Amygdala (tissue), 56 donors: ENCODE results near the gene SRPRB.

ENCODE experiments used
- DNase-seq, 56 donors: peaks; one replicate each; lab custom pipeline; 2025; lab: John Stamatoyannopoulos, UW

Gene SRPRB, protein sequence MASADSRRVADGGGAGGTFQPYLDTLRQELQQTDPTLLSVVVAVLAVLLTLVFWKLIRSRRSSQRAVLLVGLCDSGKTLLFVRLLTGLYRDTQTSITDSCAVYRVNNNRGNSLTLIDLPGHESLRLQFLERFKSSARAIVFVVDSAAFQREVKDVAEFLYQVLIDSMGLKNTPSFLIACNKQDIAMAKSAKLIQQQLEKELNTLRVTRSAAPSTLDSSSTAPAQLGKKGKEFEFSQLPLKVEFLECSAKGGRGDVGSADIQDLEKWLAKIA

DNA sequence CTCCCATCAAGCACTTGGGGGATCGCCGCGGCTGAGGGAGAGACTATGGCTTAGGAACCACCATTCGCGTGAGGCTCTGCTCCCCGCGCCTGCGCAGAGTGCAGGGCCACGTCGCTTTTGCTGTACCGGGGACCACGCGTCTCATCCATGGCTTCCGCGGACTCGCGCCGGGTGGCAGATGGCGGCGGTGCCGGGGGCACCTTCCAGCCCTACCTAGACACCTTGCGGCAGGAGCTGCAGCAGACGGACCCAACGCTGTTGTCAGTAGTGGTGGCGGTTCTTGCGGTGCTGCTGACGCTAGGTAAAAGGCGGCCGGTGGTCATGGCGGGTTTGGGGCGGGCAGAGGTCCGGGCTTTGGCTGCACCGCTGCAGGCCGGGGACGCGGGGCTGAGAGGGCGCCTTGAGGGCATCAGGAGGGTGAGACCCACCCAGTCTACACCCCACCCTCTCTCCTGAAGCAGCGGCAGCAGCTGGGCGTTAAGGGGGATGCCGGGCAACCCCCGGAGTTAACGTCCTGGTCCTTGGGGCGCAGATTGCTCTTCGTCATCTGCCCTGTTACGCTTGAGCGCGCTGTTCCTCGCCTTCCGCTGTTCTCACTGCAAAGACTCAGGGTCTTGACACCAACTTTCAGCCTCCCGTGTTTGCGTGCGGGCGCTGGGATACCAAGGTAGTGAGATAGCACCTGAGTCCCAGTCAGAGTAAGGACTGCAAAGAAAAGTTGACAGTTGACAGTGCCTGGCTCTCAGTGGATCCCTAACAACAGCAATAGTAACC, at the start of gene SRPRB:
TSS of gene SRPRB (plus strand) at position 114 of the 774 bp plus-strand sequence. CDS start at position 148, 34 bp downstream.
- peak; percentile 20 to 97 (median 90) for DNase-seq

DNA sequence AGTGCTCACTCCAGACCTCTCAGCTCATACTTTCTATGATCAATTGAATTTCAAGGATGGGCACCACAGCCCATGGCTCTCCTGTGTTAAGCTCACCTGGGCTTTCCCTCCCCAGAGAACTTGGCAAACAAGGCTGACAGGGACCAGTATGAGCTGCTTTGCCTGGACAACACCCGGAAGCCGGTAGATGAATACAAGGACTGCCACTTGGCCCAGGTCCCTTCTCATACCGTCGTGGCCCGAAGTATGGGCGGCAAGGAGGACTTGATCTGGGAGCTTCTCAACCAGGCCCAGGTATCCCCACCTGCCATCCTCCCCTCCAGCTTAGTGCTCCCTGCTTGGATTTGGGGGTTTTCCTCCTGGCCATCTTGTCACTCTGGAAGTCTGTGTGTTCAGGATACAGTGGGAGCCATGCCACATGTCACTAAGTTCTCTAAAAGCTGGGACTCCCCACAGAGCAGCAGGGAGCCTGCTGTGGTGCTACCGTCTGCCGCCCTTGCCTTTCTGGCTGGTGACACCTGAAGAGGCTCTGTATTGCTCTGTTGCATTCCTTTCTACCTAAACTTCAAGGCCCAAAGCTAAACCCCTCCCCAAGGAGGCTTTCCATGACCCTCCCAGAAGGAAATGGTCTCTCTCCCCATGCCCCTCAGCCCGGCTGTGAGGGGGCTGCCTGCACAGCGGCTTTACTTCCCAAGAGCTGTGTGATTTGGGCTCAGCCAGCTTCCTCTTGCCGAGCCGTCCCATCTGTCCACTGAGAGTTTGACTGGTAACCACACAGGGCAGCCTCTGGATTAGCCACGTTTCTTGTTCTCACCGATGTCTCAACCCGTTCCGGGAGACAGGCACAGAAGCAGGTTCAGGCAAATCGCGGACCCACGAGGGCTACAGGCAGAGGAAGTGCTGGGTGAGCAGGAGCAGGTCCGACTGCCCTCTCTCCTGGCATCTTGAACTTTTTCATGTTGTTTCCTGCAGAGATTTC, 48.6 kb upstream of the SRPRB start:
- no peak for DNase-seq

DNA sequence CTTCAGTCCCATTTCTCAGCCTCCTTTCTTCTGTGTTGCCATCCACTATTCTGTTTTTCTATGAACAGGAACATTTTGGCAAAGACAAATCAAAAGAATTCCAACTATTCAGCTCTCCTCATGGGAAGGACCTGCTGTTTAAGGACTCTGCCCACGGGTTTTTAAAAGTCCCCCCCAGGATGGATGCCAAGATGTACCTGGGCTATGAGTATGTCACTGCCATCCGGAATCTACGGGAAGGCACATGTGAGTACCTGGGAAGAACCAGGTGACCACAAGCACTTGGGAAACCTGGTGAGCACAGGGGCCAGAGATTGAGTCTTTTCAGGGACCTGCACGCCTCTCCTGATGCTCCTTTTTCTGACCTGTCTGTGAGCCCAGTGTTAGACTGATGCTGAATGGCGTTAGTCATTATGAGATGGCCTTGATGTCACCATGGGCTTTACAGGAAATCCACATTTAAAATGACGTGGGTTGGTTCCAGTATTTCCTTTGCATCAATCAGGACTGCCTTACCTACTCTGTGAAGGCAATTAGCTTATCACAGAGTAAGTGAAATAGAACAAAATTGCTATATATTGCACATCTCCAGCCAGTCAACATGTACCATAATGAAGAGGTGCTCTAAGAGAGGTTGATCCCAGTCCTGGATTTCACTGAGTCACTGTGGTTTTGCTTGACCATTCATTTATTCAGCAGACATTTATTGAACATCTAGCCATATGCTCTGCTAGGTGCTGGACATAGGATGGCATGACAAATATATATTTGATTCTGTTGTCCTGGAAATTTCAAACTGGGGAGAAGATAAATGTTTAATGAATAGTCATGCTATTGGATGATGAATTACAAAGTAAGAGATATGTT, 47.7 kb upstream of the SRPRB start:
- no peak for DNase-seq

GRCh38 chr3:133758568-133758928, 47.1 kb upstream of the SRPRB start:
- DNase-seq, result no peak

DNA sequence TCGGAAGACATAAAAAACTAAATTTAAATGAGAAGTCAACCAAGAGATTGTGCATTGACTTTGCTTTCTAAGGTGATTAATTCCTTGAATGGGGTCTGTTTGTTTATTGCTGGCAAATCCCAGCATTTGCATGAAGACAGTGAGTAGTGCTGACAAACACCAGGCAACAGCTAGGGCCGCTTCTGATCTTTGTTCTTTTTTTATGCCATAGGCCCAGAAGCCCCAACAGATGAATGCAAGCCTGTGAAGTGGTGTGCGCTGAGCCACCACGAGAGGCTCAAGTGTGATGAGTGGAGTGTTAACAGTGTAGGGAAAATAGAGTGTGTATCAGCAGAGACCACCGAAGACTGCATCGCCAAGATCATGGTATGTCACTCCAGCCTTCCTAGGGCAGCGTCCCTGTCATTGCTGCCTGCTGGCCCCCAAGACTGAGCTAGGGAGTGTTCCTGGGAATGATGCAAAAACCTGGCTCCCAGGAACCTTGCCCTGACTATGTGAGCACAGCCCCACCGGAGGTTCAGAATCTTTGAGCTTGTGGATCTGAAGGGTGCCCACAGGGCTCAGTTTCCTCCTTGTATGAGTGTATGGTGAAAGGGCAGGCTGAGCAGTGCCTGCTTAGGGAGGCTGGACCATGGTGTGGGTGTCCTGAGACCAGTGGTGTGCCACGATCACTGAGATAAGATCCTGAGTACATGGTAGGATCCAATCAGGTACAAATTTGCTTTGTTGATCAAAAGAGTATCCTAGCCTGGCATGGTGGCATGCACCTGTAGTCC, 46.5 kb upstream of the SRPRB start:
- no peak for DNase-seq

GRCh38 chr3:133759740-133760305, 45.8 kb upstream of the SRPRB start:
- DNase-seq, result no peak

DNA sequence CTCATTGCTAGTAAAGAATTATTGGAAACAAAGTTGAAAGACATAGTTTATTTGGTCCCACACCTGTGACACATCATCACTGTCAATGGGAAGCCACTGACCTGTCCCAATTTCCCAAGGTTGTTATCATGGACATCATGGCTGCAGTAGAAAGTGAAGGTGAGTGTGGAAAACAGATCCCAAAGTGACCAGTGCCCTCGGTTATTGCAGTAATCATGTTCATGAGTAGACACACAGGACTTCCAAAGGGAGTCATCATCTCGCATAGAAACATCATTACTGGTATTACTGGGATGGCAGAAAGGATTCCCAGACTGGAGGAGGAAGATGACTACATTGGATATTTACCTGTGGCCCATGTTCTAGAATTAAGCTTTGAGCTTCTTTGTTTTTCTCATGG, 44.7 kb upstream of the SRPRB start:
- no peak for DNase-seq

DNA sequence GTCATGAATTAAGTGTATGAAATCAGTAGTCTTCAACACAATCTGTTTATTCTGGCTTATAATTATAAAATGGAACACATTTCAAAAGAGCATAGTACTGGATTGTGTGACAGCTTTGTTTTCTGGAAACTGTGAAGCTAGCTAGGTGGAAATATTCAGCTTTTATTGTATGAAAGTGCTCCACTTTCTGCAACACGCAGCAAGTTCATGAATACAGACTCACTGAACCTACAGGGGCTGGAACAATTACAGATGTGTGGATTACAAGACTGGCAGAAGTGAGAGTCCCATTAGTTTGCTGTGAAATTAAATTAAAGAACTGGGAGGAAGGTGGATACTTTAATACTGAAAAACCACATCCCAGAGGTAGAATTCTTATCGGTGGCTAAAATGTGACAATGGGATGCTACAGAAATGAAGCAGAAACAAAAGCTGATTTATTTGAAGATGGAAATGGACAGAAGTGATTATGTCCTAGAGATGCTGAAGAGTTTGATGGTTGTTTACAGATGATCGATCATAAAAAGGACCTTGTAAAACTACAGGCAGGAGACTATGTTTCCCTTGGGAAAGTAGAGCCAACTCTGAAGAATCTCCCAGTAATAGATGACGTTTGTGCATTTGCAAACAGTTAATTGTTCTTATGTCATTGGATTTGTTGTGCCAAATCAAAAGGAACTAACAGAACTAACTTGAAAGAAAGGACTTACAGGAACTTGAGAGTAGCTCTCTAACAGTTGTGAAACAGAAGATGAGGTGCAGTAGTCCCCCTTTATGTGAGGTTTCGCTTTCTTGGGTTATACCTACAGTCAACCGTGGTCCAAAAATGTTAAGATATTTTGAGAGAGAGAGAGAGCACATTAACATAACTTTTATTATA, 43.8 kb upstream of the SRPRB start:
- DNase-seq, result no peak

DNA sequence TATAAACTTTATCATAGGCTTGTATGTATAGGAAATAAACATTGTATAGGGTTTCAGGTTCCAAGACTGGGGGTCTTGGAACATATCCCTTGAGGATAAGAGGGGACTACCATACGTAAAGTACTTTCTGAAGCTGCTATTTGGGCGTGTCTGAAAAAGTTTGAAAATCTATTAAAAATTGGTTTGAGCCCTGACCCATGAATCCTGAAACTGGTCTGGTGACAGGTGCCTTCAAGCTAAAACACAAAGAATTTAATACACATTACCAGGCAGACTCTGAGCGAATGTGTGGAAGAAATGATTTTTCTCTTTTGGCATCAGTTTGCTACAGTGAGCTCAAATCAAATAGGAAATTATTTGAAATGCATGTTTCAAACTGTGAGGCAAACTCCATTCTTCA, 43.1 kb upstream of the SRPRB start:
- DNase-seq, result no peak

DNA sequence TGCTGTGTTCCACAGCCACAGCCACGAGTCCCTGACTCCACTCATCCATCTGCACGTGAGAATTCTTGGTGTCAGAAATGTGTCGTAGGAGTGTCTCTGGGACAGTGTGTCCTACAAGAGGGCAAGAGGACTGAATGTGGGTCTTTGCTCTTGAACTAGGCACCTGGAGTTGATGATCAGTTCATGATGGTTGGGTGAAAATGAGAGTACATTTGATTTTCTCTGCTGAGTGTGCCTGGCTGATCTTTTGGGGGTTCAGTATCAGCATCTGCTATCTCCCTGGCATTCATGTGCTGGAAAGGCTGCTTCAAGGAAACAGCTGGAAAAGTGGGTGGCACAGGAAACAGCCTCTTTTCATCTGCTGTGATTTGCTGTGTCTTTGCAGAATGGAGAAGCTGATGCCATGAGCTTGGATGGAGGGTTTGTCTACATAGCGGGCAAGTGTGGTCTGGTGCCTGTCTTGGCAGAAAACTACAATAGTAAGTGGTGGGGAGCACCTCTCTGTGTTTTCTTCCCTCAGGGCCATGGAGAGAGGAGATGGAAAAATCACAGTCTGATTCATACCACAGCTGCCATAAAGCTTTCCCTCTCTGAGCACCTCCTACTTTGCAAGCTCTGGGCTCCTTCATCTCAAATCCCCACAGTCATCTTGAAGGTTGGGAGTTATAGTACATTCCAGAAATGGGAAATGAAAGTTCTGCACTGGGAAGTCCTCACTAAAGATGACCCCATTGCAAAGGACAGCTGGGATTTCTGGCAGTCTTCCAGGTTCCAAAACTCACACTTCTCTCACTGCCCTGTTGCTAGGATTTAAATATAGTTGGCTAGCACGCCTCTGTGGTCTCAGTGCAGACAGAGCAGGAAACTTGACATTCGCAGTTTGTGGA, 41.6 kb upstream of the SRPRB start:
- DNase-seq, result peak in 1 of 56 donors; percentile 8

- DNase-seq, result no peak
These were observed 40.4 kb upstream of the SRPRB start for GRCh38 chr3:133765256-133765655.

DNA sequence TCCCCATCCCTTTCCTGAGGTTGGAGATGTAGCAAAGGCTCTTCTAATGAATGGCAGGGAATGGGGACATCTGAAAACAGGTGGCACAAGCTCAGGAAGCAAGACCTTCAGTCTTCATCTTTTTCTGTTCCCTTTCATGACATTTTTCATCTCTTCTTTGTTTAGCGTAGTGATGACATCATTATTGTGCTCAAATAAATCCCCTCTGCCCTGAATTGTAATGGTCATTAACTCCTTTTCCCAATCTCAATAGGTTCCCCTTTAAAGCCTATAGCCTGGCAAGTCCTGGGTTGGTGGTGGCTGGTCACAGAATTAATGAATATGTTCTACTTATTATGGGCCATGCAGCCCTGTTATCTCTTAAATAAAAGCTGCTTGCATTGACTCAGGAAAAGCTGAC, 38.0 kb upstream of the SRPRB start:
- no peak for DNase-seq

- no peak for DNase-seq
These were observed 36.1 kb upstream of the SRPRB start for GRCh38 chr3:133769536-133769935.

- DNase-seq, result no peak
These were observed 31.9 kb upstream of the SRPRB start for GRCh38 chr3:133773732-133774131.

DNA sequence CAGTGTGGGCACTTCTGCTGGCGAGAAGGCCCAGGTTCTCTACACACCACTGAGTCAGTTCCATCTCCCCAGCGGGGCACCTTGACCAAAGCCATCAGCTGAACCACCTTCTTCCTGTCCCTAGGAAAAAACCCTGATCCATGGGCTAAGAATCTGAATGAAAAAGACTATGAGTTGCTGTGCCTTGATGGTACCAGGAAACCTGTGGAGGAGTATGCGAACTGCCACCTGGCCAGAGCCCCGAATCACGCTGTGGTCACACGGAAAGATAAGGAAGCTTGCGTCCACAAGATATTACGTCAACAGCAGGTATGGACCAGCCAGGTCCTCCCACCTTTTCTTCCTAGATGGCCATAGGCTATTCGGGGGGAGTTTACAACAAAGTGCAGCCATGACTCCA, 30.3 kb upstream of the SRPRB start:
- DNase-seq, result no peak

DNA sequence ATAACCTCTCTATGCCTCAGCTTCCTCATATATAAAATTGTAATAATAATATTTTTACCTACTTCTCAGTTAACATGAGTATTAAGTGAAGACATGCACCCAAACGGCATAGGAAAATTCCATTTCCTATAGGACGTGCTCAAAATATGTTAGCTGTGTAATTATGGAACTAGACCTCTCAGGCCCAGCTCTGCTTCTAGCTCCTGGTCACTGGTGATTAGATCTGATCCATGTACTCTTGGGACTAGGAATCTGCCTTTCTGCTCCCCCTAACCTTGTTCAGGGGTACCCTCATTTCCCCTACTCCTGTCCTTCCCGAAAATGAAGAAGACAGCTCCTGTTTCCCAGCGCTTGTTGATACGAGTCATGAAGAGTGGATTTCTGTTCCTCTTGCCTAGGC, 29.8 kb upstream of the SRPRB start:
- no peak for DNase-seq
